GM18909 (cell line): Measurements from ENCODE around the gene MBOAT1.

Source experiments
- ATAC-seq: cut with Tn5 transposase; IDR thresholded peaks from one replicate; pipeline ENCODE4 v1.9.1; 2021; ENCODE audit warnings: mild to moderate bottlenecking; ENCODE audit not compliant: unreplicated experiment, poor library complexity

Gene MBOAT1

DNA sequence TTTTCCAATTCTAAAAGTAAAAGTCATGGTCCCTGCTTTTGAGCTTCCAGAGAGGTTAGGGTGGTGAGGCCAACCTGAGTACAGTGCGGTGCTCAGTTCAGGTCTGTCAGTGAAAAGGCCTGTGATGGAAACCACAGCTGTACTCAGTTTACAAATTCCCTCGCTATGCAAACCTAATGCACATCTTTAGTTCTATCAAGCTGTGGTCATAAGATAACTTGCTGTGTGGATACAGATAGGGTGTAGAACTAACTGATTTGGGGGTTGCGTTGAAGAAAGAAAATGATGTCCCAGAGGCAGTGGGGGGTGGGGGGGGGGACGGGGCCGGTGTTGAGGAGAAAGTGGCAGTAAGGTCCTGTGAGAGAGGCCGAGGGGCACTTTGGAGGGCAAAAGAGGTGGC is 22.8 kb upstream of the MBOAT1 start:
- ATAC-seq, result no peak

DNA sequence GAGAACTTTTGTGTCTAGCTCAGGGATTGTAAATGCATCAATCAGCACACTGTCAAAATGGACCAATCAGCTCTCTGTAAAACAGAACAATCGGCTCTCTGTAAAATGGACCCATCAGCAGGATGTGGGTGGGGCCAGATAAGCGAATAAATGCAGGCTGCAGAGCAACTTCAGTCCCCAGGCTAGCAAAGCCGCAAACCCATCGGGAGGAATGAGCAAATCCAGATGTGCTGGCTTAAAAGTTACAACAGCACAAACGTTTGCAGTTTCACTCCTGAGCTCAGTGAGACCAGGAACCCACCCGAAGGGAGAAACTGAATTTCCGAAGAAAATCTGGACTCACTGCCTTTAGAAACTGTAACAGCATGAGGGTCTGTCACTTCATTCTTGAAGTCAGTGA is 21.9 kb upstream of the MBOAT1 start:
- ATAC-seq, result no peak

DNA sequence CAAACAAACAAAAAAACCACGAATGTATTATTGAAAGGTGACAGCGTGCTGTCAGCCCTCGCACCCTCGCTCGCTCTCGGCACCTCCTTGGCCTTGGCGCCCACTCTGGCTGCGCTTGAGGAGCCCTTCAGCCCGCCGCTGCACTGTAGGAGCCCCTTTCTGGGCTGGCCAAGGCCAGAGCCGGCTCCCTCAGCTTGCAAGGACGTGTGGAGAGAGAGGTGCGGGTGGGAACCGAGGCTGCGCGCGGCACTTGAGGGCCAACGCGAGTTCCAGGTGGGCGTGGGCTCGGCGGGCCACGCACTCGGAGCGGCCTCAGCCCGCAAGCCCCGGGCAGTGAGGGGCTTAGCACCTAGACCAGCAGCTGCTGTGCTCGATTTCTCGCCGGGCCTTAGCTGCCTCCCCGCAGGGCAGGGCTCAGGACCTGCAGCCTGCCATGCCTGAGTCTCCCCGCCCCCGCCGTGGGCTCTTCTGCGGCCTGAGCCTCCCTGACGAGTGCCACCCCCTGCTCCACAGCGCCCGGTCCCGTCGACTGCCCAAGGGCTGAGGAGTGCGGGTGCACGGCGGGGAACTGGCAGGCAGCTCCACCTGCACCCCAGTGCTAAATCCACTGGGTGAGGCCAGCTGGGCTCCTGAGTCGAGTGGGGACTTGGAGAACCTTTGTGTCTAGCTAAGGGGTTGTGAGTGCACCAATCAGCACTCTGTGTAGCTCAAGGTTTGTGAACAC is 20.9 kb upstream of the MBOAT1 start:
- no peak for ATAC-seq

DNA sequence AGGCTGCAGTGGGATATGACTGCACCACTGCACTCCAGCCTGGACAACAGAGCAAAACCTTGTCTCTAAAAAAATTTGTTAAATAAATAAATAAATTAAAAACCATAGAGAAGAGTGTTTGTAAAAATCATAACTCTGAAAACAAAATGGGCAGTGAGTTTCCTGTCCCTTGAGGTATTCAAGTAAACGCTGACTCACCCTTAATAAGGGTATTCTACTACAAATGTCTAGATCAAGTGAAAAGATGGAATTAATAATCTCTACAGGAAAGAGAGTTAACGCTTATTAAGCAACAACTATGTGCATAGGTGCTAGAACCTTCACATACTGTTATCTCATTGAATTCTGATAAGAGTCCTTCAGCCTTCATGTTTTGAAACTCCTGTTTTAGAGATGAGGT is 19.9 kb upstream of the MBOAT1 start:
- ATAC-seq, result no peak

DNA sequence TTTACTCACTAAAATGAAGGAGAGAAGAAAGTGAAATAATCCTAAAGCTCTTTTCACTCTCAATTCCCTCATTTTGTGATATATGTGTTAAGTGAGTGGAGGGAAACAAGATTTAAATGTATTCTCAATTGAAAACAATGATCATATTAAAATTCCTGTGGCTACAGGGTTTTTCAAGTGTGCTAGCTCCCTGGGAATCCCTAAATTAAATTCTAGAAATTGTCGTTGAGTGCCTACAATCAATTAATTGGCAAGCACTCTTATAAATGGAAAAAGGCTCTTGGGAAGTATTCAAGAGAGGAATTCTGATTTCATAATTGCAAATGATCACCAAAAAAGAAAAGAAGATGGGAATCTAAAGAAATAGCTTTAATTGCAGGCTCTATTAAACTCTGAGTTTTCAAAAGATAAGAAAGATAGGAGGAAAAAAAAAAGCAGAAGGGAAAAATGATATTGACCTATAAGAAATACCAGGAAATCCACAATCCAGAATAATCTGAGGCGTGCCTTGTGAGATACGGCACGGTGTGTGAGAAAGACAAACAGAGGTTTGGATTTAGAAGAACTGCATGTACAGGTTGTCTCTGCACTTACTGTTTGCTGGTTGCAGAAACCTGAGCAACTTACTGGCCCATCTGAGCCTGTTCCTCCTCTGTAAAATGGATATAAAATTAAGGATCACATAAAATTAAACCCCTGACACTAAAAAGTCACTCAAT is 18.3 kb upstream of the MBOAT1 start:
- ATAC-seq, result no peak

- ATAC-seq, result no peak
These were observed 17.6 kb upstream of the MBOAT1 start for GRCh38 chr6:20229881-20230280.

GRCh38 chr6:20227350-20227749 is 15.1 kb upstream of the MBOAT1 start:
- ATAC-seq, result no peak

DNA sequence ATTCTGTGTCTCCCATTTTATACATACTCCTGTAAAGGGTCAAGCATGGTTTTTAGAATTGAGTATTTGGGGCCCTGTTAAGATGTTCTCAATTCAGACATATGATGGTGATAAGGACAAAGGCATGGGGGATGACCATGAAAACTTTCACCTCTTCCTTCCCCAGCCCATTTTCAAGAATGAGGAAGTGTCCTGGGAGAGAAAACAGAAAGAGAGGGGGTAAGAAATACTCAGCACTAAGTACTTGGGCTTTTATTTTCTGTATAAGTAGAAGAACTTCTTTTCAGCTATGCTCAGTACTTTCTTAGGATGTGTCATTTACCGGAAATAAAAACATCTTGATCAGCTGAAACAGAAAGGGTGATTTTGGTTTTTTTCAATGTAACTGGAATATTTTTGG is 10.9 kb upstream of the MBOAT1 start:
- ATAC-seq, result no peak

DNA sequence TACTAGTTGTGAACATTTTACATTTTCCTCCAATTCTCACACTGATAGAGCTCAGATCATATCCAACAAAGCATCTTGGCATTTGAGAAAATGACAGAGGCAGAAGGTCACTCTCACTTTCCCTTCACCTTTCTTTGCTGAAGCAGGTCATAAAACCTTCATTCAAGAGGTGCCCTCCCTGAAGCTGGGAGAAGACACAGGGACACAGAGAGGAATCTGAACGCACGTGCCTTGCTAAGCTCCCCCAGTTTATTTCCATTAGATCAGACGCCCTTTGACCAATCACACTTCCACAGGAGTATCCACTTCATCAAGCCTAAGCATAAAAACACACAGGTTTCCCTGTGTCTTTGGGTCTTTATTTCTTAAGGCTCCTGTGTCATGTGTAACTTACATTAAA is 9.2 kb upstream of the MBOAT1 start:
- no peak for ATAC-seq

- no peak for ATAC-seq
These were observed 8.1 kb upstream of the MBOAT1 start for GRCh38 chr6:20220359-20220758.

GRCh38 chr6:20217891-20218290 is 5.6 kb upstream of the MBOAT1 start:
- ATAC-seq, result no peak

- ATAC-seq, result no peak
These were observed 5.1 kb upstream of the MBOAT1 start for GRCh38 chr6:20217324-20217855.

GRCh38 chr6:20215310-20215709 is 3.0 kb upstream of the MBOAT1 start:
- ATAC-seq, result no peak

- ATAC-seq, result no peak
These were observed 1.1 kb upstream of the MBOAT1 start for GRCh38 chr6:20213271-20213798.

DNA sequence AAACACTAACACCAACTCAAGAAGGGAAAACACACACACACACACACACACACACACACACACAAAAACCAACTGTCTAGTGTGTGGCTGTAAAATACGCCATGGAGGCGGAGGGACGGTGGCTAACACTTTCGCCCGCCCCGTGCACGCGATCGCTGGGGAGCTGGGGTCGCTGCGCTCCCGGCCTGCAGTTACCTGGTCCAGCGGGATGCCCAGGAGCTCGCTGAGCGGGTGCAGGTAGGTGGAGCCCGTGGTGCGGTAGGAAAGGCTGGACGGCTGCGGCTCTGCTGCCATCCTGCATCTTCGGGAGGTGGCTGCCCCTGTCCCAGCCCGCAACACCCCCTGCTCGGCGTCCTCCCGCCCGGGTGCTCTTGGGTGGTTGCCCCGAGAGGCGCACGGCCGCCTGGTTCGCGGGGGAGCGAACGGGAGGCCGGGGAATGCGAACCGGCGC is 303 bp downstream of the MBOAT1 start:
- peak; percentile 31 for ATAC-seq

- peak; percentile 27 for ATAC-seq
These were observed 980 bp downstream of the MBOAT1 start for GRCh38 chr6:20211037-20211940.

GRCh38 chr6:20210158-20210557 is 2.1 kb downstream of the MBOAT1 start:
- ATAC-seq, result no peak

- ATAC-seq, result no peak
These were observed 3.4 kb downstream of the MBOAT1 start for GRCh38 chr6:20208687-20209378.

DNA sequence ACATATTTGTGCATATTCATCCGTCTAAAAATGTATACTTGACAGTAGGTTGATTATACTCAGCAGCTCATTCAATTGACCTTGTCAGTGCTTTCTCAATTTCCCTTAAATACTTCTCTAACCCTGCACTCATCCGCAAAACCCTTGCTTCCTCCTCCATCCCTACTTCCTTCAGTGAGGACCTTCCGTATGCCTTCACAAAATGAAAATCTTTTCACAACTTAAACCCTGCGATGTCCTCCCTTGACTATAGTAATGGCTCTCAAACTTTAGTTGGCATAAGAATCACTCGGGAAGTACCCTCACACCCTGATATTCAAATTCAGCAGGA is 5.2 kb downstream of the MBOAT1 start:
- ATAC-seq, result no peak

DNA sequence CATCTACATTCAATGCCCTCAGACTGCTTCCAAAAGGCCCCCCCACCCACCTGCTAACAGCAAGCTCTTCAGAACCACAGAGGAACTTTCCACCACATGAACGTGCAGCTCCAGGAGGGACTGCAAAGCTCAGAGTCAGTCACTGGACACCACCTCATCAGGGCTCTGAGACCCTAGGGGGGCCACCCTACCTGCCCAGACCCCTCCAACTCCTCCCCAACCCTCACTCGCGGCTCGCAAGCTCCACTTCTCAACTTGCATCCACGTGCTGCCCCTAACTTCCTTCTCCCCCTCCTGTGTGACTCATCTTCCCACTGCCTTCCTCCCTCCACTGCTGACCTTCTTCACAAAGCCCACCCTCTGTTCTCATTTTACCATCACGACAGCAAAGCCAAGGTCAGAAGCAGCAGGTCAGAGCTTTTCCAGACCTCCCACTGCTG is 6.5 kb downstream of the MBOAT1 start:
- ATAC-seq, result no peak
